ENCODE data around the gene IQCK. TPM values are rescaled to one million over a fixed set of nuclear protein-coding genes. Genes with fewer than 3 reads are reported as not detected.
A peak's percentile ranks its signal among the peaks of the same experiment; 100 is the strongest.

IQCK gene
- total and polyA plus RNA-seq, 8 donors, result 3.5 to 100.0 (median 13.6) TPM

GRCh38 chr16:19830902-19831560 is 113.0 kb downstream of the IQCK start:
- peaks cover 0 to 9% (median 5%) of the 10 kb centered on the region in 4 donors for H3K36me3 ChIP-seq
- peaks cover 0 to 6% (median 3%) of the 10 kb centered on the region in 4 donors for H3K4me1 ChIP-seq
- WGBS, 5 donors, result 48 to 80% (median 68%) methylated on average over 5 of the region's 5 CpGs
- intact Hi-C loops (cut with DNase I; ENCODE audit: low total_unique reads), result no loop called here
- no peaks in the 10 kb centered on the region for H3K27me3 ChIP-seq
- peak overlapping the region; percentile 54 to 70 (median 60) for H3K27ac ChIP-seq
- no peaks in the 10 kb centered on the region for H3K9me3 ChIP-seq
- no peak overlapping the region for H3K4me3 ChIP-seq
- no peak for DNase-seq
- TF ChIP-seq EP300 (IDR thresholded peaks at IDR 0.05) (no peak), POLR2A (IDR thresholded peaks at IDR 0.05) (no peak), POLR2AphosphoS5 (IDR thresholded peaks at IDR 0.05) (no peak), CTCF (IDR thresholded peaks at IDR 0.05) (no peak)

GRCh38 chr16:19831678-19832077 is 113.6 kb downstream of the IQCK start:
- H3K27ac ChIP-seq, result peak overlapping the region in 2 of 5 donors; percentile 60 to 70
- H3K9me3 ChIP-seq, result no peaks in the 10 kb centered on the region
- no peaks in the 10 kb centered on the region for H3K27me3 ChIP-seq
- TF ChIP-seq CTCF (IDR thresholded peaks at IDR 0.05) (no peak), EP300 (IDR thresholded peaks at IDR 0.05) (no peak), POLR2A (IDR thresholded peaks at IDR 0.05) (no peak), POLR2AphosphoS5 (IDR thresholded peaks at IDR 0.05) (no peak)
- intact Hi-C loops (cut with DNase I; ENCODE audit: low total_unique reads), result no loop called here
- peaks cover 0 to 6% (median 3%) of the 10 kb centered on the region in 4 donors for H3K4me1 ChIP-seq
- no peak for DNase-seq
- H3K4me3 ChIP-seq, result no peak overlapping the region
- H3K36me3 ChIP-seq, result peaks cover 0 to 9% (median 5%) of the 10 kb centered on the region in 4 donors
- 77 to 87% (median 84%) methylated on average over 6 of the region's 6 CpGs for WGBS, 5 donors

- TF ChIP-seq POLR2AphosphoS5 (IDR thresholded peaks at IDR 0.05) (no peak), CTCF (IDR thresholded peaks at IDR 0.05) (no peak), POLR2A (IDR thresholded peaks at IDR 0.05) (no peak), EP300 (IDR thresholded peaks at IDR 0.05) (no peak)
- Histone ChIP-seq H3K9me3 (no peaks in the 10 kb centered on the region), H3K36me3 (peaks cover 0 to 6% (median 0%) of the 10 kb centered on the region in 4 donors), H3K27ac (no peak overlapping the region), H3K4me3 (no peak overlapping the region), H3K4me1 (peaks cover 0 to 9% (median 6%) of the 10 kb centered on the region in 4 donors), H3K27me3 (no peaks in the 10 kb centered on the region)
- DNase-seq, result no peak
- WGBS, 5 donors, result 56 to 77% (median 73%) methylated on average over 3 of the region's 3 CpGs
- intact Hi-C loops (cut with DNase I; ENCODE audit: low total_unique reads), result no loop called here
These were observed 115.1 kb downstream of the IQCK start for GRCh38 chr16:19833176-19833575.

GRCh38 chr16:19833581-19833980 is 115.5 kb downstream of the IQCK start:
- Histone ChIP-seq H3K4me3 (no peak overlapping the region), H3K9me3 (no peaks in the 10 kb centered on the region), H3K4me1 (peaks cover 0 to 13% (median 6%) of the 10 kb centered on the region in 4 donors), H3K27me3 (no peaks in the 10 kb centered on the region), H3K36me3 (peaks cover 0 to 6% (median 0%) of the 10 kb centered on the region in 4 donors), H3K27ac (no peak overlapping the region)
- TF ChIP-seq POLR2AphosphoS5 (IDR thresholded peaks at IDR 0.05) (no peak), EP300 (IDR thresholded peaks at IDR 0.05) (no peak), CTCF (IDR thresholded peaks at IDR 0.05) (no peak), POLR2A (IDR thresholded peaks at IDR 0.05) (no peak)
- no peak for DNase-seq
- intact Hi-C loops (cut with DNase I; ENCODE audit: low total_unique reads), result no loop called here
- 82 to 98% (median 94%) methylated on average over 5 of the region's 5 CpGs for WGBS, 5 donors

Data from stomach (tissue), 9 donors.